Panc1 (cell line): Measurements from ENCODE around the gene DNER. TPM values are rescaled to one million over a fixed set of nuclear protein-coding genes. Genes with fewer than 3 reads are reported as not detected.

Experiments
- ATAC-seq: fragments of 200-7000 bp; cut with Tn5 transposase; 2 replicates; pipeline ENCODE4 v1.9.1; 2020; ENCODE audit warnings: mild to moderate bottlenecking, moderate library complexity
- BruUV-seq: library from RNA; stranded (reverse); fragments of 400-500 nt; replicated peaks from 2 replicates; lab custom pipeline; 2021; lab: Mats Ljungman, UMichigan
- CTCF ChIA-PET: fragments of 300-600 bp; sonication (Branson Sonifier 250); formaldehyde crosslinking; loops from one replicate; lab custom pipeline; 2022; ENCODE audit warnings: antibody characterized with exemption; lab: Charles Lee
- POLR2A ChIA-PET: fragments of 300-600 bp; sonication (Branson Sonifier 250); formaldehyde crosslinking; loops from one replicate; lab custom pipeline; 2022; ENCODE audit warnings: antibody characterized with exemption; lab: Charles Lee
- DNase-seq: peaks from one replicate; pipeline ENCODE4 v3.0.0-alpha.2; 2010; ENCODE audit warnings: low read depth, low spot score
- H3K27ac ChIP-seq: 2 replicates; pipeline ENCODE4 v1.5.1; 2011; ENCODE audit warnings: mild to moderate bottlenecking, low read length, inconsistent platforms
- H3K27me3 ChIP-seq: fragments of 200-500 bp; sonication (Bioruptor generic); 2 replicates; pipeline ENCODE4 v1.6.0; 2014; ENCODE audit warnings: low read length, inconsistent platforms; ENCODE audit not compliant: control insufficient read depth, insufficient read depth
- H3K36me3 ChIP-seq: fragments of 200-500 bp; sonication (Bioruptor generic); 2 replicates; pipeline ENCODE4 v1.5.1; 2014; ENCODE audit warnings: inconsistent platforms, mild to moderate bottlenecking, low read length, moderate library complexity; ENCODE audit not compliant: control insufficient read depth, insufficient read depth
- H3K4me1 ChIP-seq: 2 replicates; pipeline ENCODE4 v1.5.1; 2011; ENCODE audit warnings: inconsistent platforms, mild to moderate bottlenecking, low read length, moderate library complexity; ENCODE audit not compliant: control insufficient read depth, insufficient read depth
- H3K4me3 ChIP-seq, 2 experiments: 2 replicates each; pipeline ENCODE4 v1.5.1; 2011 to 2012; ENCODE audit warnings: low read depth in 2 of 2, low read length in 2 of 2, mild to moderate bottlenecking in 2 of 2, inconsistent platforms in 1 of 2, moderate library complexity in 1 of 2
- H3K9me3 ChIP-seq: fragments of 200-500 bp; sonication (Bioruptor generic); 2 replicates; pipeline ENCODE4 v1.5.1; 2014; ENCODE audit warnings: low read depth, mild to moderate bottlenecking, inconsistent platforms, low read length, moderate library complexity; ENCODE audit not compliant: control insufficient read depth, insufficient read depth
- POLR2AphosphoS5 ChIP-seq: IDR thresholded peaks from 2 replicates; pipeline ENCODE4 v1.6.1; 2012; ENCODE audit warnings: mild to moderate bottlenecking, low read depth, low read length, moderate library complexity
- SIN3A ChIP-seq: IDR thresholded peaks from 2 replicates; pipeline ENCODE4 v1.6.1; 2012; ENCODE audit warnings: low read depth, mild to moderate bottlenecking, low read length, moderate library complexity, borderline replicate concordance; ENCODE audit not compliant: insufficient read depth
- TCF7L2 ChIP-seq: IDR thresholded peaks from 2 replicates; pipeline ENCODE4 v1.6.1; 2011; ENCODE audit warnings: mild to moderate bottlenecking, low read depth, low read length, inconsistent platforms
- in situ Hi-C: cut with HindIII; loops from 2 replicates; pipeline ENCODE4 v1.10.0; 2016; ENCODE audit warnings: low sequenced_read_pairs, low pct_unique_long_range_greater_than_20kb
- intact Hi-C: fragments of 100-400 bp; cut with micrococcal nuclease; formaldehyde crosslinking; loops from one replicate; pipeline ENCODE4 v1.10.0; 2022; ENCODE audit not compliant: unreplicated experiment
- total RNA-seq: library from RNA; stranded (reverse); gene quantifications from one replicate; pipeline ENCODE4 v1.2.1, GENCODE V29; 2021; ENCODE audit not compliant: unreplicated experiment
- TF ChIP-seq, protein P1 (sequence below): fragments of 450-650 bp; IDR thresholded peaks from 2 replicates; pipeline ENCODE4 v1.5.1; 2017; ENCODE audit warnings: mild to moderate bottlenecking
- TF ChIP-seq, protein P2 (sequence below), 2 experiments: IDR thresholded peaks; 2 replicates each; pipeline ENCODE4 v1.6.1; 2011 to 2012; ENCODE audit warnings: low read depth in 2 of 2, control low read depth in 1 of 2, low read length in 1 of 2, mild to moderate bottlenecking in 1 of 2, moderate library complexity in 1 of 2; ENCODE audit not compliant: insufficient read depth in 1 of 2

DNER gene
- total RNA-seq, 1 experiment from 2014 or later: 0.31 TPM

DNA sequence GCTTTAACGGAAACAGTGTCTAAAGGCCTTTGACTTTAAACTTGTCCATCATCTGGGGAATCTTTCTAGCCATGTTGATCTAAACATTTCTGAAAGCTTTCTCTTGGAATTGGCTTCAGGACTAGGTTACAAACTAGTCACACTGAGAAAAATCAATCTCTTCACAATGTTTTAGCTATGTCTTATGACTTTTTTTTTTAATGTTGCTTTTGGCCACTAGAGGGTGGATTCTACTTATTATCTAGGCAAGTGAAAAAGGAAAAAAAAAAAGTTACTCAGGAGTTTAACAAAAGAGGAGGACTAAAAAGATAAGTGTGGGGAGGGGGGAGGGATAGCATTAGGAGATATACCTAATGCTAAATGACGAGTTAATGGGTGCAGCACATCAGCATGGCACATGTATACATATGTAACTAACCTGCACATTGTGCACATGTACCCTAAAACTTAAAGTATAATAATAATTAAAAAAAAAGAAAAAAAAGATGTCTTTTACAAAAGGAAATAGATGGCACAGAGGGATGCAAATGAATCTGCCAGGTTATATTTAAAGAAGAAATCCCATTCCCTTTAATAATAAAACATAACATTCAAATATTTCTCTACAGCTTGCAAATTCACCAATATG lies 282.9 kb downstream of the DNER start:
- in situ Hi-C loops: no loop called here
- POLR2A ChIA-PET: interaction anchor here (0.6 kb wide), 2 partner anchors 153 to 225 kb away, joined by 3 to 4 read pairs; no protein-coding TSS in a partner anchor

DNA sequence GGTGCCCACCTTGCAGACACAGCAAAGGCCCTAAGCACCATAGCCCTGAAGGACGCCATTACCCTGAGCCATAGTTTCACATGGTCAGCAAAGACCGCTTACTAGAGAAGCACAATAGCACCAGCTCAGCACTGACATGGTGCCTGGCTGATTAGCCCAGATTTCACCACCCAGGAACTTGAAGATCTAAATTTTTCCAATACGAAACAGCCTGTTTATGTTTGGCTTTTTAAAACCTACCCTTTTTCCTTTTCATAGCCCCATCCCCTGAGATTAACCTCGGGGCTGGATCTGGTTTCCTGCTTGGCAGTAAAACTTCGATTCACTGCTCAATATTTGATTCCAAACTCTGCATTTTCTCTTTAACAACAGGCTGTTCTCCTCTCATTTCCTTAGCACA lies 284.8 kb downstream of the DNER start:
- ChIA-PET CTCF (no interaction called here), POLR2A (no interaction called here)
- in situ Hi-C loops: no loop called here
- Histone ChIP-seq H3K27me3 (no peaks in the 10 kb centered on the region), H3K4me3 (no peak overlapping the region), H3K27ac (no peak overlapping the region), H3K4me1 (no peaks in the 10 kb centered on the region), H3K36me3 (no peaks in the 10 kb centered on the region), H3K9me3 (no peaks in the 10 kb centered on the region; the same call in 1 of the 2 replicates)
- no peak for TF ChIP-seq POLR2AphosphoS5
- no peak for TF ChIP-seq SIN3A
- TF ChIP-seq, protein P1, sequence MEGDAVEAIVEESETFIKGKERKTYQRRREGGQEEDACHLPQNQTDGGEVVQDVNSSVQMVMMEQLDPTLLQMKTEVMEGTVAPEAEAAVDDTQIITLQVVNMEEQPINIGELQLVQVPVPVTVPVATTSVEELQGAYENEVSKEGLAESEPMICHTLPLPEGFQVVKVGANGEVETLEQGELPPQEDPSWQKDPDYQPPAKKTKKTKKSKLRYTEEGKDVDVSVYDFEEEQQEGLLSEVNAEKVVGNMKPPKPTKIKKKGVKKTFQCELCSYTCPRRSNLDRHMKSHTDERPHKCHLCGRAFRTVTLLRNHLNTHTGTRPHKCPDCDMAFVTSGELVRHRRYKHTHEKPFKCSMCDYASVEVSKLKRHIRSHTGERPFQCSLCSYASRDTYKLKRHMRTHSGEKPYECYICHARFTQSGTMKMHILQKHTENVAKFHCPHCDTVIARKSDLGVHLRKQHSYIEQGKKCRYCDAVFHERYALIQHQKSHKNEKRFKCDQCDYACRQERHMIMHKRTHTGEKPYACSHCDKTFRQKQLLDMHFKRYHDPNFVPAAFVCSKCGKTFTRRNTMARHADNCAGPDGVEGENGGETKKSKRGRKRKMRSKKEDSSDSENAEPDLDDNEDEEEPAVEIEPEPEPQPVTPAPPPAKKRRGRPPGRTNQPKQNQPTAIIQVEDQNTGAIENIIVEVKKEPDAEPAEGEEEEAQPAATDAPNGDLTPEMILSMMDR: no peak
- TF ChIP-seq TCF7L2: no peak
- TF ChIP-seq, protein P2, sequence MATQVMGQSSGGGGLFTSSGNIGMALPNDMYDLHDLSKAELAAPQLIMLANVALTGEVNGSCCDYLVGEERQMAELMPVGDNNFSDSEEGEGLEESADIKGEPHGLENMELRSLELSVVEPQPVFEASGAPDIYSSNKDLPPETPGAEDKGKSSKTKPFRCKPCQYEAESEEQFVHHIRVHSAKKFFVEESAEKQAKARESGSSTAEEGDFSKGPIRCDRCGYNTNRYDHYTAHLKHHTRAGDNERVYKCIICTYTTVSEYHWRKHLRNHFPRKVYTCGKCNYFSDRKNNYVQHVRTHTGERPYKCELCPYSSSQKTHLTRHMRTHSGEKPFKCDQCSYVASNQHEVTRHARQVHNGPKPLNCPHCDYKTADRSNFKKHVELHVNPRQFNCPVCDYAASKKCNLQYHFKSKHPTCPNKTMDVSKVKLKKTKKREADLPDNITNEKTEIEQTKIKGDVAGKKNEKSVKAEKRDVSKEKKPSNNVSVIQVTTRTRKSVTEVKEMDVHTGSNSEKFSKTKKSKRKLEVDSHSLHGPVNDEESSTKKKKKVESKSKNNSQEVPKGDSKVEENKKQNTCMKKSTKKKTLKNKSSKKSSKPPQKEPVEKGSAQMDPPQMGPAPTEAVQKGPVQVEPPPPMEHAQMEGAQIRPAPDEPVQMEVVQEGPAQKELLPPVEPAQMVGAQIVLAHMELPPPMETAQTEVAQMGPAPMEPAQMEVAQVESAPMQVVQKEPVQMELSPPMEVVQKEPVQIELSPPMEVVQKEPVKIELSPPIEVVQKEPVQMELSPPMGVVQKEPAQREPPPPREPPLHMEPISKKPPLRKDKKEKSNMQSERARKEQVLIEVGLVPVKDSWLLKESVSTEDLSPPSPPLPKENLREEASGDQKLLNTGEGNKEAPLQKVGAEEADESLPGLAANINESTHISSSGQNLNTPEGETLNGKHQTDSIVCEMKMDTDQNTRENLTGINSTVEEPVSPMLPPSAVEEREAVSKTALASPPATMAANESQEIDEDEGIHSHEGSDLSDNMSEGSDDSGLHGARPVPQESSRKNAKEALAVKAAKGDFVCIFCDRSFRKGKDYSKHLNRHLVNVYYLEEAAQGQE (IDR thresholded peaks at IDR 0.05; ENCODE audit: insufficient read depth in 1 of 2, low read depth in 2 of 2, low read length in 1 of 2): no peak
- DNase-seq: no peak
- BruUV-seq: no TSS peak
- no peak for ATAC-seq
- intact Hi-C loops: loop anchor here (10.0 kb wide), 1 partner anchor 295 kb away; no protein-coding TSS in a partner anchor

More for the DNA sequence above, 282.9 kb downstream of the DNER start:
- Histone ChIP-seq H3K9me3 (no peaks in the 10 kb centered on the region; the same call in 1 of the 2 replicates), H3K27me3 (no peaks in the 10 kb centered on the region), H3K36me3 (no peaks in the 10 kb centered on the region), H3K4me1 (no peaks in the 10 kb centered on the region), H3K4me3 (no peak overlapping the region), H3K27ac (no peak overlapping the region)
- DNase-seq (no peak), ATAC-seq (no peak)
- no TSS peak for BruUV-seq
- TF ChIP-seq TCF7L2 (no peak), POLR2AphosphoS5 (no peak), SIN3A (no peak)
- TF ChIP-seq, protein P1: peak; percentile 64; the same call in 1 of the 2 replicates
- TF ChIP-seq, protein P2 (IDR thresholded peaks at IDR 0.05; ENCODE audit: insufficient read depth in 1 of 2, low read depth in 2 of 2, low read length in 1 of 2): no peak
- CTCF ChIA-PET: interaction anchor here (0.6 to 1.2 kb wide), 11 partner anchors 12 to 375 kb away, joined by 3 to 15 read pairs (median 4); no protein-coding TSS in a partner anchor
- intact Hi-C loops: loop anchor here (1.0 to 5.0 kb wide), 2 partner anchors 156 to 286 kb away; no protein-coding TSS in a partner anchor
